Stimulated activated CD4-positive, alpha-beta T cell treated with anti-CD3 and anti-CD28 coated beads, Interleukin-2, amount 100 ng/mL, for 24 hours (primary cell): ENCODE measurements around the gene ADGB.
"Not testable (repeated sequence)": the region's sequence is repeated elsewhere in the genome, so short reads cannot be mapped to it uniquely, and the experiment has no call there.

ENCODE experiments used
- DNase-seq, 2 donors: peaks; one replicate each; pipeline ENCODE4 v3.0.0-alpha.2; 2020

ADGB gene

GRCh38 chr6:146770275-146770964 lies 171.6 kb downstream of the ADGB start:
- no peak for DNase-seq

- DNase-seq = peak; percentile 27 to 54
Measured at GRCh38 chr6:146770965-146771735, 172.4 kb downstream of the ADGB start.

- DNase-seq = no peak
Measured at GRCh38 chr6:146775220-146775619, 176.4 kb downstream of the ADGB start.

GRCh38 chr6:146781836-146782235 lies 183.1 kb downstream of the ADGB start:
- no peak for DNase-seq

GRCh38 chr6:146785001-146785585 lies 186.3 kb downstream of the ADGB start:
- DNase-seq = peak in 1 of 2 donors; percentile 25

GRCh38 chr6:146787876-146788508 lies 189.2 kb downstream of the ADGB start:
- DNase-seq = no peak

GRCh38 chr6:146790561-146791091 lies 191.9 kb downstream of the ADGB start:
- no peak for DNase-seq

- no peak for DNase-seq
Measured at GRCh38 chr6:146791930-146792329, 193.2 kb downstream of the ADGB start.

- DNase-seq = not testable (repeated sequence)
Measured at GRCh38 chr6:146793218-146793617, 194.4 kb downstream of the ADGB start.

GRCh38 chr6:146795479-146796133 lies 196.8 kb downstream of the ADGB start:
- no peak for DNase-seq

GRCh38 chr6:146803167-146803566 lies 204.4 kb downstream of the ADGB start:
- DNase-seq = not testable (repeated sequence)

GRCh38 chr6:146803601-146804000 lies 204.8 kb downstream of the ADGB start:
- no peak for DNase-seq

GRCh38 chr6:146805546-146806325 lies 207.0 kb downstream of the ADGB start:
- no peak for DNase-seq

- DNase-seq = not testable (repeated sequence)
Measured at GRCh38 chr6:146809014-146809413, 210.2 kb downstream of the ADGB start.

GRCh38 chr6:146812811-146813321 lies 214.1 kb downstream of the ADGB start:
- DNase-seq = not testable (repeated sequence)

- no peak for DNase-seq
Measured at GRCh38 chr6:146813554-146813953, 214.8 kb downstream of the ADGB start.

GRCh38 chr6:146814148-146814750 lies 215.5 kb downstream of the ADGB start:
- no peak for DNase-seq

- DNase-seq = not testable (repeated sequence)
Measured at GRCh38 chr6:146815511-146816462, 217.0 kb downstream of the ADGB start.

- DNase-seq = no peak
Measured at GRCh38 chr6:146819596-146820320, 221.0 kb downstream of the ADGB start.
